CD4-positive, alpha-beta T cell treated with Interleukin-17A for 4 hours (primary cell): ENCODE data around the gene COX4I1.
A peak's percentile ranks its signal among the peaks of the same experiment; 100 is the strongest.
"Not testable (repeated sequence)": the region's sequence is repeated elsewhere in the genome, so short reads cannot be mapped to it uniquely, and the experiment has no call there.

Experiments
- DNase-seq: peaks from one replicate; pipeline ENCODE4 v3.0.0-alpha.2; 2020; ENCODE audit warnings: mixed read lengths

Gene COX4I1

DNA sequence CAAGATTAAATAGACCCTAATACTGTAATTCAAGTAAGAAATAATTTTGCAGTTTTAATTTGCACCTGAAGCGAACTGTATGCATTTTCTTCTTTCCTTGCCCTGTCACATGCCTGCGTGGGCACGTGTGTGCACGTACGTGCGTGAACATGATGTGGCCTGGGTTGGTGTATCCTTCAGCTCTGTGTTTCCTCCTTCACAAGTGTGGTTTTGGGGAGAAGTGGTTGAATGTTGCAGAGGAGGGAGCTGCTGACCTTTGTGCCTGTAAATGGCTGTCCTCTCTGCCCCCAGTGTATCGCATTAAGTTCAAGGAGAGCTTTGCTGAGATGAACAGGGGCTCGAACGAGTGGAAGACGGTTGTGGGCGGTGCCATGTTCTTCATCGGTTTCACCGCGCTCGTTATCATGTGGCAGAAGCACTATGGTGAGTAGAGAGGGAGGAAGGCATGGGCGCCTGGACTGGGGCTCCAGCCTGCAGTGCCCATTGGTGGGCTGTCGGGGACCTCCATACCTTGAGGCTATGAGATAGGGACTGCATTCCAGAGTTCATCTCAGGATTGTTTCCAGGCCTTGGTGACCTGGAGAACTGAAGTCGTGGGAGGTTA is 6.0 kb downstream of the COX4I1 start:
- DNase-seq = no peak

DNA sequence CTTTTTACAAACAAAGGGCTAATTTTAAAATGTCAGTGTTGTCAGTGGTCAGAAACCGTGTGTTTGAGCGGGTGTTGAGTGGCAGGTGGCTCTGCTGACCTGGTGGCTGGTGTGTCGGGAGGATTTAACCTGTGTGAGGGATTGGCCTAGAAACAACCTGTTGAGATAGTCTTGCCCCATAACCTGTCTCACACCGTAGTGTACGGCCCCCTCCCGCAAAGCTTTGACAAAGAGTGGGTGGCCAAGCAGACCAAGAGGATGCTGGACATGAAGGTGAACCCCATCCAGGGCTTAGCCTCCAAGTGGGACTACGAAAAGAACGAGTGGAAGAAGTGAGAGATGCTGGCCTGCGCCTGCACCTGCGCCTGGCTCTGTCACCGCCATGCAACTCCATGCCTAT is 7.0 kb downstream of the COX4I1 start:
- DNase-seq = no peak

DNA sequence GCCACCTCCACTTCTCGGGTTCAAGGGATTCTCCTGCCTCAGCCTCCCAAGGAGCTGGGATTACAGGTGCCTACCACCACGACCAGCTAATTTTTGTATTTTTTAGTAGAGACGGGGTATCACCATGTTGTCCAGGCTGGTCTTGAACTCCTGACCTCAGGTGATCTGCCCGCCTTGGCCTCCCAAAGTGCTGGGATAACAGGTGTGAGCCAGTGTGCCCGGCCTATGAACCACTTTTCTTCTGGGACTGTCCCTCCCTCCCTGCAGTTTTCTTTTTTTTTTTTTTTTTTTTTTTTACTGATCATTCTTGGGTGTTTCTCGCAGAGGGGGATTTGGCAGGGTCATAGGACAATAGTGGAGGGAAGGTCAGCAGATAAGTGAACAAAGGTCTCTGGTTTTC is 7.8 kb downstream of the COX4I1 start:
- DNase-seq = not testable (repeated sequence)

DNA sequence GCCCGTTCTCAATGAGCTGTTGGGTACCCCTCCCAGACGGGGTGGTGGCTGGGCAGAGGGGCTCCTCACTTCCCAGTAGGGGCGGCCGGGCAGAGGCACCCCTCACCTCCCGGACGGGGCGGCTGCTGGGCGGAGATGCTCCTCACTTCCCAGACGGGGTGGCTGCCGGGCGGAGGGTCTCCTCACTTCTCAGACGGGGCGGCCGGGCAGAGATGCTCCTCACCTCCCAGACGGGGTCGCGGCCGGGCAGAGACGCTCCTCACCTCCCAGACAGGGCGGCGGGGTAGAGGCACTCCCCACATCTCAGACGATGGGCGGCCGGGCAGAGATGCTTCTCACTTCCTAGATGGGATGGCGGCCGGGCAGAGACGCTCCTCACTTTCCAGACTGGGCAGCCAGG is 8.6 kb downstream of the COX4I1 start:
- not testable (repeated sequence) for DNase-seq

DNA sequence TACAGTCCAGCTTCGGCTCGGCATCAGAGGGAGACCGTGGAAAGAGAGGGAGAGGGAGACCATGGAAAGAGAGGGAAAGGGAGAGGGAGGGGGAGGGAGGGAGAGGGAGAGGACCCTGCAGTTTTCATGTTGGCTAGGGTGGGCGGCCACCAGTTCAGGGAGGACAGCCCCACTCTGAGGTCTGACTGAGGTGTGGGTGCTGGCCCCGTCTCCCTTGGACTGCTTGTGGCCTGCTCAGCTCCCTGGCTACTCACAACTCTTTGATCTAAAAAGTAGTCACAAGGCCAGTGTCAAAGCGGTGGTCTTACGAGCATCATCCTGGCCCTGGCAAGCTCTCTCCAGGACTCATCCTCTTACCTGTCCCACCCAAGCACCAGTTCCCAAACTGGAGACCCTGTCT is 9.4 kb downstream of the COX4I1 start:
- DNase-seq = no peak

DNA sequence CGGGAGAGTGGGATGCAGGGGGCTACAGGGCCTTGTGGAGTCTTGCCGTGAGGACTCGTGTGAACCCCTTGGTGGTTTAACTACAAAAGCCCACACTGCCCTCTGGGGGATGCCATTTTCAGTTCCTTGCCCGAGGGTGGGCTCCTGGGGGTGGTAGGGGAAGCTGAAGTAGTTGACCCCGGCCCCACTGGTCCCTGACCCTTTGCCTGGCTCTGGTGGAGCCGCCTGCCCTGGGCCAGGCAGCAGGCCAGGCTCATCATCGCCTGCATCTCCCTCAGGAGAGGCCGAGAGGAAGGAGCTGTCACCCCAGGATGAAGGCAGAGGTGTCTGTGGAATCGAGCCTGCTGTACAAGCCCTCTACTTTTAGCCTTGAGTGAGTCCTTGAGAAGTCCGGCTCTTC is 10.2 kb downstream of the COX4I1 start:
- DNase-seq = no peak

DNA sequence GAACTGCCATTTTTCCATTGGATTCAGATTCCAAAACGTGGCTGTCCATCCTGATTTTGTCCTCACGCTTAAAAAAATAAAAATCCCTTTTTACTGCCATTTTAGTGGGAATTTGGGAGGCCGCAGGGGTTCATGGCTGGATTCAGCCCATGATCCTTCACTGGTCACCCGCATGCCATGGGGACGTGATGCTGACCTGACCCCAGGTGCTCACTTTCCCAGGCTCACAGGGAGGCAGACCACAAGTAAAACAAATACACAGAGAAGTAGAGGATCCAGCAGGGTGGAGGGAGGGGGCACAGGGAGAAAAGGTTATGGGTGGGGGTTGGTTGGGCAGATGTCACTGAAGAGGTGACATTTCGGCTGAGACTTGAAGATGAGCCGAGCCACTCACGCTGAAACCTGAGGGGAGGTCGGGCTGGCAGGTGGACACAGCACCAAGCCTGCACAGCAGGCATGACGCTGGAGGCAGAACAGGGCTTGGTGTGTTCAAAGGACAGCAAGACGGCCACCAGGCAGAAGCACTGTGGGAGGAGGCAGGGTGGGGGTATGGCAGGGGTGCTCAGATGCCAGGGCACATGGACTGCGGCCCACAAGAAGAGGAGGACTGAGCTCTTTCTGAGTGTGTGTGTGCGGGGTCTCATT is 10.7 kb downstream of the COX4I1 start:
- no peak for DNase-seq

DNA sequence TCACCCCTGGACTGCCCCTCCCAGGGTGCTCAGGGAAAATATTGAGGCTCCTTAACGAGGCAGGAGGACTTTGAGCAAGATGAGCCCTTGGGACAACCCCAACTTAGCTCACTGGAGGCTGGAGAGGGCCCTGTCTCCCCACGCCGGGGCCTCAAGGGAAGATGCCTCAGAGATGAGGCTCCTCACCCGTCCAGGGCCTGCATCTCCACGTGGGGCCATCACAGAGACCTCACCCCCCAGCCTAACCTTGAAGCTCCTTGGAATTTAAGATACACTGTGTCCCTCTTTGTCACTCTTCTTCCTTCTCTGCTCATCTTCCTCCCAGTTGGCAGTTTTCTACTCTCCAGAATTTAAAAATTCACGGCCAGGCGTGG is 11.2 kb downstream of the COX4I1 start:
- DNase-seq = no peak

DNA sequence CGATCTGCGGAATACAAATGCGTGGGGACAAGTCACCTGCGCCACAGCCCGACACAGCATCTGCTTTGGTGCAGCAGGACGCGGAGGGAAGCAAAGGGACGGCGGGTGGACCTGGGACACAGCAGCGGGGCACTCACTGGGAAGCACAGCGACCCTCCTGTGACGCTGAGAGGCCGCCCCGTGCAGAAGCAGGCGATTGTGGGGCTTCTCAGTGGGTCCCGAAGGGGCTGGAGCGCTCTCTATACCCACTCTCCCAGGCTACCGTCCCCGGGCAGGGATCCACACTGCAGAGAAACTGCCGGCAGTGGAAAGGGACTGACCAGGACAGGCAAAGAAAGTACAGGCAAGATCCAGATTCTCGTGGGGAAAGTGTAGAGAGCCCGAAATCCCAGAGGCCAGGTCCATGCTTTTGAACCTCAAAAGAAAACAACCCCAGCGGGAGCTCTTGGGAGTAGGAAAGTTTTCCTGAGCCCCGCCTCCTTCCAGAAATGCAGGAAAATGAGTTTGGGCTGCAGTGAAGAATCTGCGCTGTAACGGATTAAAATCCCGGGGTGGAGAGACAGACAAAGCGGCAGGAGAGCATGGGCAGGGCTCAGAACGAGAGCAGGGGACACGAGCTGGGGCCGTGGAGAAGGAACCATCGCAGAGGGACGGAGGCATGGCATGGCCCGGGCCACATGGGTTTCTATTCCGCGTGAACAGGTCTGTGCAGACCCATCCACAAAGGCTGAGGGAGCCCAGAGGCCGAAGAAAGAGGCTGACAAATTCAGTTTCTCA is 12.7 kb downstream of the COX4I1 start:
- no peak for DNase-seq

DNA sequence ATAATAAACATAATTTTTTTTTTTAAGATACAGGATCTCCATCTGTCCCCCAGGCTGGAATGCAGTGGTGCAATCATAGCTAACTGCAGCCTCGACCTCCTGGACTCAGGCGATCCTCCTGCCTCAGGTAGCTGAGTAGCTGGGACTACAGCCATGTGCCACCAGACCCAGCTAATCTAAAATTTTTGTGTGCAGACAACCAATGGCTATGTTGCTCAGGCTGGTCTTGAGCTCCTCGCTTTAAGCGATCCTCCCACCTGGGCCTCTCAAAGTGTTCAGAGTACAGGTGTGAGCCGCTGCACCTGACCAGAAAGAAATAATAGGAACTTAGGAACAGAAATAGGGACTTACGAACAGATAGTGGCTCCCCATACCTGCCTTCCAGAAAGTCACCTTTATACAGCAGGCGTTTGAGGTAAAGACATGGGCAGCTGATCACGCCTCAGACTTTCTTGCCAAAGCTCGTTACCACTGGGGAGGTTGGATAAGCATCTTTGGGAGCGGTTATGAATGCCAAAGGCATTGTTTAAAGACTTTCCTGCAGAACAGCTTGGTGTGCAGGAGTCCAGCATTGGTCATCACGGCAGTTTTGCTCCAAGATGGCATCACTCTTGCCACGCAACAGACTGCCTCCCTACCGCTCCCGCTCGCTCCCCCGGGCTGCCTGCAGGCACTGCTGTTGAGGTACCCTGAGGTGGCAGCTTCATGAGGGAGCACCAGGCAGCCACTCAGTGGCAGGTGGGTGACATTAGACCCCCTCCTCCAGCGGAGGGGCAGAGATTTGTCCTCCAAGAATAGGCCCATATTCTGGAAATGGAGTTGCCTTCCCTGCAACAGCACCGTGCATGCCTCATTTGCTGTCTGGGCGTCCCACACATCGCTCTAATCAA is 13.6 kb downstream of the COX4I1 start:
- DNase-seq = no peak

DNA sequence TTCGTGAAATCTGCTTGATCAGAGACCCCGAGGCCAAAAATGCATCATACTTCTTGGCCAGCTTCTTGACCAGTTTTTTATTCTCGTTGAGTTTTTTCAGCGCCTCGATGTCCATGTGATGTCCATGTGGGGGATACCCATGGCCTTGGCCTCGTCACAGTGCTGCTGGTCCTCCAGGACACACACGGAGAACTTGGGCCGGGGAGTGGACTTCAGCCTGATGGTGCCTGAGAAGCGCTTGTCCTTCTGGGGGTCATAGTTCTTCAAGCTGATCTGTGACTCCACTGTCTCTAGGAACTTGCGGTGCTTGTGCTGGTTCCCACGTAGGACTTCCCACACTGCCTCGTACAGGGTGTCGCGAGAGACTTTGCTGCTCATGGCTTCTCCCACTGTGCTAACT is 16.7 kb downstream of the COX4I1 start:
- DNase-seq = no peak

DNA sequence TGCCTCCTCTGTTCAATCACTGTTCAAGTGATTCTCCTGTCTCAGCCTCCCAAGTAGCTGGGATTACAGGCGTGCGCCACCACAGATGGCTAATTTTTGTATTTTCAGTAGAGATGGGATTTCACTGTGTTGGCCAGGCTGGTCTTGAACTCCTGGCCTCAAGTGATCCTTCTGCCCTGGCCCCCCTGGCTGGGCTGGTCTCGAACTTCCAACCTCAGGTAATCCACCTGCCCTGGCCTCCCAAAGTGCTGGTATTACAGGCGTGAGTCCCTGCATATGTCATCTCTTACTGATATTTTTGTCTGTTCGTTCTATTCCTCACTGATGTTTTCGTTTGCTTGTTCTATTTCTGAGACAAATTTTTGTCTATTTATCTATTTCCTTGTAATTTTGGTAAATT is 17.7 kb downstream of the COX4I1 start:
- not testable (repeated sequence) for DNase-seq

DNA sequence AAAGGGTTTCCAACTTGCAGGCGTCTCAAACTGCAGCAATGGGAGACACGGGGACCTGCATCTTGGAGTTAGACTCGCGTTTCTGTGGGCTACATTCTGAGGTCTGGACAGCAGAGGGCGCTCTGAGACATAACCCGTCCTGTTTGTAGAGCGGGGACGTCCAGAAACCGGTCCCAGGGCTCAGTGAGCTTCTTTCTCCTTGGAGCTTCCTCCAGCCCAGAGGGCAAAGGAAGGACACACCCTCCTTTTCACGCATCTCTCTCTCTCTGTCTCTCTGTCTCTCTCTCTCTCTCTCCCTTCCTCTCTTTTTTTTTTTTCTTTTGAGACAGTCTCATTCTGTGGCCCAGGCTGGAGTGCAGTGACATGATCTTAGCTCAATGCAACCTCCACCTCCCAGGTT is 19.8 kb downstream of the COX4I1 start:
- DNase-seq = peak; percentile 89

DNA sequence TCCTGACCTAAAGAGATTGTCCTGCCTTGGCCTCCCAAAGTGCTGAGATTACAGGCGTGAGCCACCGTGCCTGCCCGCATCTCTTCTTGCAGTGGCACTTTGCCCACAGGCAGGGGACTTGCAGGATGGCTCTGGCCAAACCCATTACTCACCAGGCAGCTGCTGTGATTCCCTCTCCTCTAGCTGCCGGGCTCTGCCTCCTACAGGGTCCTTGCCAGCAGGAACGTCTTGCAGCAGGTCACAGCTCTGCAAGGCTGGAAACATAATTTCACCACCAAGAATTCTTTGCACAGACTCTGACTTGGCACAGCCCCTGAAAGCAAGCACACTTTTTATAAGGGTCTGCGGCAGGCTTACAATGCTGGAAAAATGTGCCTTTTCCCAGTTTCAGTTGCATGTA is 20.3 kb downstream of the COX4I1 start:
- DNase-seq = no peak

DNA sequence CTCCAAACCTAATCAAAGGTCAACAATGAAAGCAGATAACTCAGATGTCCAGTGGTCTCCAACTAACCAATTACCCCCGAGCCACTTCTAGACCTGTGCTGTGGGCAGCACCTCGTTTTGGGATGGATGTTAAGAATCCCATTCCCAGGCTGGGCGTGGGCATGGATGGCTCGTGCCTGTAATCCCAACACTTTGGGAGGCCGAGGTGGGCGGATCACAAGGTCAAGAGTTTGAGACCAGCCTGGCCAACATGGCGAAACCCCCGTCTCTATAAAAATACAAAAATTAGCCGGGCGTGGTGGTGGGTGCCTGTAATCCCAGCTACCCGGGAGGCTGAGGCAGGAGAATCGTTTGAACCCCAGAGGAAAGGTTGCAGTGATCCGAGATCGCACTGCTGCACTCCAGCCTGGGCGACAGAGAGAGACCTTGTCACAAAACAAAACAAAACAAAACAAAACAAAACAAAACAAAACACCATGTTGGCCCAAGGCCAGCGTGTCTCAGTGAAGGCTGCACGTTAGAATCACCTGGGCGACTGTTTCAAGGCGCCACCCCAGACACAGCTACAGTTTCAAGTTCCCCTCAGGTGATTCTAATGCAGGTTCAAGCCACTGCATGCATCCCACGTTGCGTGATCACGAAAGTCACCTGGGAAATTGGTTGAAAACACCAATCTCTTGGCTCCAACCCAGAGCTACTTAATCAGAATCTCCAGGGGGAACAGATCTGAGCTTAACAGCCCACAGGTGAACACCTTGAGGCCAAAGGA is 21.3 kb downstream of the COX4I1 start:
- DNase-seq = no peak

DNA sequence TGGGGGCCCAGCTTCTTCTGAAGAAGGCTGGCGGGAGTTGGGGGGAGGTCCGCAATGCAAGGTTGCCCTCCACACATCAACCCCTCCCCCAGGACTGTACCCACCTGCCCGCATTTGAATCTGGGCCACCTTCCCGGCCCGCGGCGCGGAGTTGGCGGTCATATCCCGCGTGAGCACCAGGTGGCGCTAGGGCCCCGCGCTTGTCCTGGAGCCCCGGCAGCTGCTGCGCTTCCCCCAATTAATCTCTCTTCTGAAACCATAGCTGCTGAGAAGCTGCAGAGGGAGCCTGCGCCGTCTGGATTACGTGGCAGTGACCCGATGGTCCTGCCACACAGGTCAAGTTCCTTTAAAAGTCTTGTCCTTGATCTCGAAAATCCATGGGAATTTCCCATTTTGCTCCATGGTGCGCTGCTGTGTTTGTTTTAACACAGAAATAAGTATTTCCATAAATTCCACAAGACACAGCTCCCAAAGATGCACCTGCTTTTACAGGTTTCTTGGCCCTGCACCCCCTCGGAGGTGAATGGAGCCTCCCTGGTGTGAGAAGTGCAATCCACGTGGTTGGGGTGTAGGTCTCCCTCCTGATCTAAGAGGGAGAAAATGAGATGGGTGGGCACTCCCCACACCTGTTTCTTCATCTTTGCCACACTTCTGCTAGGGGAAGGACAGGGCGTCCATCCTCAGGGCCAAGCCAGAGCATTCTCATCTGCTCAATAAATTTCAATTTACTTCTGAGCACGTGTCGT is 22.1 kb downstream of the COX4I1 start:
- DNase-seq = peak; percentile 80

DNA sequence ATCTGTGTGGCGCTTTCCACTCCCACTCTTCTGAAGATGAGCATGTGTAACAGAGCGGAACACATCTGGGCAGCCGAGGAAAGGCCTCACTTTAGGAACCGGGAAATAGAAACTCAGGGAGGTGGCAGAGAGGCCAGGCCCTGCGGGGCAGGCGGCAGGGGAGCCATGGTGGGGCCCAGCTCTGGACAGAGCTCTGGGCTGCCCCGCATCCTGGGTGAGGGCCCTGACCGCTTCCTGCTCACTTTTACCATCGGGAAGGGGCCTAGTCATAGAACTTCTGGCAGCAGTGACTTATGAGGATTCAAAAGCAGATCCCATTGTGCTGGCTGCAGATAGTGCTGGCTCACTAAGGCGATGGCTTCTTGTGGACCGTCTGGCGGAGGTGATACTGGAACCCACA is 22.6 kb downstream of the COX4I1 start:
- DNase-seq = no peak

DNA sequence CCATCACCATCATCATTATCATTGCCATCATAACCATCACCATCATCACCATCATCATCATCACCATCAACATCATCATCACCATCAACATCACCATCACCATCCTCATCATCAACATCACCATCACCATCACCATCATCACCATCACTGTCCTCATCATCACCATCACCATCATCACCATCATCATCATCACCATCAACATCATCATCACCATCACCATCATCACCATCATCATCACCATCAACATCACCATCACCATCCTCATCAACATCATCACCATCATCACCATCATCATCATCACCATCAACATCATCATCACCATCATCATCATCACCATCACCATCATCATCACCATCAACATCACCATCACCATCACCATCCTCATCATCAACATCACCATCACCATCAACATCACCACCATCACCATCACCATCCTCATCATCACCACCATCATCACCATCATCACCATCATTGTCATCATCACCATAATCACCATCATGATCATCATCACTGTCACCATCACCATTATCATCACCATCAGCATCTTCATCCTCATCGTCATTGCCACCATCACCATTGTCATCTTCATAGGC is 23.9 kb downstream of the COX4I1 start:
- no peak for DNase-seq

DNA sequence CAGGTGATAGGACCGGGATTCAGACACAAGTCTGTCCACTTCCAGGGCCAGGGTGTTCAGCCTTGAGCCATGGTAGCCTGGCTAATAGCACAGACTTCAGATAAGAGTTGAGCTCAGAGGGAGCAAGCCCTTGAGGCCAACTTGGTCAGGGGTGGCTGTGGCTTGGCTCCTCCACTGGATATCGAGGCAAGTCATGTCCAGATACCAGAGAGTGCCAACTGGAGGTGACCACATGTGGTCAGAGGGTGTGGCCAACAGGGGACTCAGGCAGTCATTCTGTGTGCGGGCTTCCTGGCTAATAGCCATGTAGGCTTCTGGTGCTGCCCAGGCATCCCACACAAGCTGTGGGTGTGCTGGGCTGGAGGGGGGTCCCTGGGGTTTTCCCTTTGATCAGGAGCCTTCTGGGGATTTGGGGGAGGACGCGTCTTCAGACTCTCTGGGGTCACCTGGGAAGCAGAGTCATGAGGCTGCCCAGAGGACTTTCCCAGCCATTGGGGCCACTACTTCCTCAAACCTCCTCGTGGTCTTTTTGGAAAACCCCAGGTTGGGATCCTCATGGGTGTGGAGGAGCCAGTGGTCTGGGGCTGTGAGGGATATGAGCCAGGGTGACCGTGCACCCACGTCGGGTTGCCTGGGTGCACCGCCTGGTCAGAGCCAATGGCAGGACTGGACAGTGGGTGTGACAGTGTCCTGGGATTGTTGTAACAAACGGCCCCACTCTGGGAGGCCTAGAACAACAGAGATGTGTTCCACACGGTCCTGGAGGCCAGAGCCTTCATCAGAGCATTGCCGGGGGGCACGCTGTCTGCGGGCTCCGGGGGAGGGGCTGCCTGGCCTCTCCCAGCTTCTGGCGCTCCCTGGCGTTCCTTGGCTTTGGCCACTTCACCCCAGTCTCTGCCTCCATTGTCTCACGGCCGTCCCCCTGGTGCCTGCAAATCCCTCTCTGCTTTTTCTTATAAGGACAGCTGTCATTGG is 25.0 kb downstream of the COX4I1 start:
- DNase-seq = no peak

DNA sequence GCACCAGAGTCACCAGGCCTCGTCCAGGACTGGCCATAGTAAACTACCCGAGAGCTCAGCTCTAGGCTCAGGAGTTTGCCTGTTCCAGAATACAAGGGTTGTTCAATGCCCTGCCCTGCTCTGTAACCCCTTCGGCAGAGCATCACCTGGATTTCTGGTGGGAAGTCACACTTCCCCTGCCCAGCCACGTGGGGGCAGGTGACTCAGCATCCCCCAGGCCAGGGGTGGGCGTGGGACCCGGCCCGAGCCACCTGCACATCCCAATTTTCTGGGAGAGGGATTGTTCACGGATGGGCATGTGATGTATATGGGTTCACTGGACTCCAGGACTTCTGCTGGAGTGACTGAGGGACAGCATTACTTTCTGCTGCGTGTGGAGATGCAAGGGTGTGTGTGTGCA is 25.8 kb downstream of the COX4I1 start:
- no peak for DNase-seq
